Cardiac fibroblast (primary cell): ENCODE results near the gene ATRNL1.

Experiments
- DNase-seq, 2 donors: peaks; one replicate each; pipeline versions ENCODE4 v3.0.0 to v3.0.0-alpha.2; 2010; ENCODE audit warnings: low read depth in 2 of 2
- H3K4me3 ChIP-seq, 2 donors: replicated peaks in 1 of 2; 1 replicate in 1 of 2; 2 replicates in 1 of 2; pipeline ENCODE4 v1.5.1; 2011; ENCODE audit warnings: low read depth in 2 of 2, low read length in 2 of 2, mild to moderate bottlenecking in 2 of 2, moderate library complexity in 1 of 2
- CTCF ChIP-seq: IDR thresholded peaks from one replicate; pipeline ENCODE4 v1.5.1; 2011; ENCODE audit warnings: low read depth, mild to moderate bottlenecking, low read length, inconsistent platforms

The ATRNL1 gene

GRCh38 chr10:115093286-115093775 is at the start of gene ATRNL1:
TSS of gene ATRNL1 (plus strand) at chr10:115093365. CDS start at chr10:115093751, 386 bp downstream.
- peak within 1 kb of the TSS; percentile 49 to 53 for H3K4me3 ChIP-seq
- DNase-seq = peak in 1 of 2 donors; percentile 7
- TF ChIP-seq CTCF = no peak

GRCh38 chr10:115043719-115044118 is 49.4 kb upstream of the ATRNL1 start:
- TF ChIP-seq CTCF = no peak
- no peak for DNase-seq
- H3K4me3 ChIP-seq = no peak overlapping the region

GRCh38 chr10:115044891-115045290 is 48.3 kb upstream of the ATRNL1 start:
- TF ChIP-seq CTCF = no peak
- H3K4me3 ChIP-seq = no peak overlapping the region
- DNase-seq = no peak

GRCh38 chr10:115045499-115045898 is 47.7 kb upstream of the ATRNL1 start:
- no peak overlapping the region for H3K4me3 ChIP-seq
- no peak for DNase-seq
- TF ChIP-seq CTCF = no peak

GRCh38 chr10:115046686-115047236 is 46.4 kb upstream of the ATRNL1 start:
- TF ChIP-seq CTCF = no peak
- DNase-seq = no peak
- no peak overlapping the region for H3K4me3 ChIP-seq

GRCh38 chr10:115047705-115048104 is 45.5 kb upstream of the ATRNL1 start:
- no peak for DNase-seq

More at GRCh38 chr10:115047705-115048104, 45.5 kb upstream of the ATRNL1 start:
- no peak for TF ChIP-seq CTCF
- no peak overlapping the region for H3K4me3 ChIP-seq
